Measurements from ENCODE around the gene PFKFB3.
"Not testable (repeated sequence)": the region's sequence is repeated elsewhere in the genome, so short reads cannot be mapped to it uniquely, and the experiment has no call there.

Gene PFKFB3

DNA sequence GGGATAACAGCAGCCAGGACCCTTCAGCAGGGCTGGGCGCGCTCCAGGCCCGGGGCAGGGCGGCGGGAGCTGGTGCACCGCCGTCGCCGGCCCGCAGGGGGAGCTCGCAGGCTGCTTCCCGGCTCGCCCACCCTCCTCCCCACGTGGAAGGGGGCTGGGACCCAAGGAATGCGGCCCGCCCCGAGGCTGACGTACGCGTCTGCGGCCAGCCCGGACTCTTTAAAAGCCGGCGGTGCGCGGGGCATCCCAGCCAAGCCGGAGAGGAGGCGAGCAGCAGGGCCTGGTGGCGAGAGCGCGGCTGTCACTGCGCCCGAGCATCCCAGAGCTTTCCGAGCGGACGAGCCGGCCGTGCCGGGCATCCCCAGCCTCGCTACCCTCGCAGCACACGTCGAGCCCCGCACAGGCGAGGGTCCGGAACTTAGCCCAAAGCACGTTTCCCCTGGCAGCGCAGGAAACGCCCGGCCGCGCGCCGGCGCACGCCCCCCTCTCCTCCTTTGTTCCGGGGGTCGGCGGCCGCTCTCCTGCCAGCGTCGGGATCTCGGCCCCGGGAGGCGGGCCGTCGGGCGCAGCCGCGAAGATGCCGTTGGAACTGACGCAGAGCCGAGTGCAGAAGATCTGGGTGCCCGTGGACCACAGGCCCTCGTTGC, at the start of gene PFKFB3:
Gene PFKFB3, plus strand, starts transcription at position 249 of the 647 bp plus-strand sequence. Its CDS starts 329 bp downstream, at position 578.
- DNase-seq (ENCODE audit: low spot score in 2 of 2) (peak; percentile 98 to 99), ATAC-seq (peak; percentile 83)
- H3K9me3 Mint-ChIP-seq, result no peaks in the 10 kb centered on the region
- H3K27ac Mint-ChIP-seq, result peak within 1 kb of the TSS; percentile 98
- H3K4me1 Mint-ChIP-seq, result peaks cover 53% of the 10 kb centered on the region
- H3K36me3 Mint-ChIP-seq, result peaks cover 73% of the 10 kb centered on the region
- peak within 1 kb of the TSS; percentile 91 for H3K4me3 Mint-ChIP-seq

DNA sequence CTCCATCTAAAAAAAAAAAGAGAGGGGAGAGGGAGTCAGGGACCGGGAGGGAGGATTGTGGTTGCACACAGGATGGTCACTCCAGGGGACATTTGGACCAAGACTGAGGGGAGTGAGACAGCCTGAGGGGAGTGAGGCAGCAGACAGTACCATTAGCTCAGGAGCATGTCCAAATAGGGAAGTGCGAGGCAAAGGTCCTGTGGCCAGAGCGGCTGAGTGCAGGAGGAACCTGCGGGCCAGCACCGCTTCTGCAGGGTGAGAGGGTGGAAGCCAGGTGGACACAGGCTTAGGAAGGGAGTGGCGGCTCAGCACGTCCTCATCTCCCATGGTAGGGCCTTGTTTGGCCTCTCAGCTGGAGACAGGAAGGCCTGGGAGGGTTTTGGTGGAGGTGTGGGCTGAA, 48.9 kb upstream of the PFKFB3 start:
- H3K27ac Mint-ChIP-seq, result no peak overlapping the region
- peaks cover 40% of the 10 kb centered on the region for H3K36me3 Mint-ChIP-seq
- H3K4me1 Mint-ChIP-seq, result peaks cover 57% of the 10 kb centered on the region
- no peak for ATAC-seq
- DNase-seq (ENCODE audit: low spot score in 2 of 2), result no peak
- no peak overlapping the region for H3K4me3 Mint-ChIP-seq
- no peaks in the 10 kb centered on the region for H3K9me3 Mint-ChIP-seq

DNA sequence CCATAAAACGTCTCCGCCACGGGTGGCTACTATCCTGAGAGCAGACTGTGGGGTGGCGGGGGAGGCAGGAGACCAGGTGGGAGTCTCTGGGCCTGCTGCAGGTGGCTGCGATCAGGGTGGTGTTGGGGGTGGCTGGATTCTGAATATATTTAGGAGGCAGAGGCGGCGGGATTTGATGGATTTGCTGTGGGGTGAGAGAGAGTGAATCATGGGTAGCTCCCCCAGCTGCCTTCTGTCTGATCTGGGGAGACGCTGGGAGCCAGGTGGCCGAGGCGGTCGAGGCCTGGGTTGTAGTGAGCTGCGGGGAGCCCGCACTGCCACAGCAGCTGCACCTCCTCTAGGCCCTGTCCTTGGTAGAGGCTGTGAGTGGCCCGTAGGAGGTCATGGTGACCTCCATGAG, 48.2 kb upstream of the PFKFB3 start:
- Mint-ChIP-seq H3K27ac (no peak overlapping the region), H3K4me1 (peaks cover 50% of the 10 kb centered on the region), H3K4me3 (no peak overlapping the region), H3K36me3 (peaks cover 40% of the 10 kb centered on the region), H3K9me3 (no peaks in the 10 kb centered on the region)
- DNase-seq (ENCODE audit: low spot score in 2 of 2) (no peak), ATAC-seq (no peak)

DNA sequence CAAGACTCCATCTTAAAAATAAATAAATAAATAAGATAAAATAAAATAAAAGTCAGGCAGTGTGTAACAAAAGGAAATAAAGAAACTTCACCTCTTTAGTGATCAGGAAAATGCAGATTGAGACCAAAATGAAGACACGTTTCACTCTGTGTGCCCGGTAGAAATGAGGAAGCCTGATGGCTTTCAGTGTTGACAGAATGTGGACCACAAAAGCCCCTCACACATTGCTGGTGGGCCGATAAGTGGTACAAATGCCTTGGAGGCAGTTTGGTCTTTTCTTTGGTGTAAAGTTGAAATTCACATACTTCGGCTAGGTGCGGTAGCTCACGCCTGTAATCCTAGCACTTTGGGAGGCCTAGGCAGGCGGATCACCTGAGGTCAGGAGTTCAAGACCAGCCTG, 44.5 kb upstream of the PFKFB3 start:
- DNase-seq (ENCODE audit: low spot score in 2 of 2) (no peak), ATAC-seq (no peak)
- H3K4me1 Mint-ChIP-seq, result peaks cover 44% of the 10 kb centered on the region
- peaks cover 30% of the 10 kb centered on the region for H3K36me3 Mint-ChIP-seq
- no peak overlapping the region for H3K27ac Mint-ChIP-seq
- no peaks in the 10 kb centered on the region for H3K9me3 Mint-ChIP-seq
- no peak overlapping the region for H3K4me3 Mint-ChIP-seq

DNA sequence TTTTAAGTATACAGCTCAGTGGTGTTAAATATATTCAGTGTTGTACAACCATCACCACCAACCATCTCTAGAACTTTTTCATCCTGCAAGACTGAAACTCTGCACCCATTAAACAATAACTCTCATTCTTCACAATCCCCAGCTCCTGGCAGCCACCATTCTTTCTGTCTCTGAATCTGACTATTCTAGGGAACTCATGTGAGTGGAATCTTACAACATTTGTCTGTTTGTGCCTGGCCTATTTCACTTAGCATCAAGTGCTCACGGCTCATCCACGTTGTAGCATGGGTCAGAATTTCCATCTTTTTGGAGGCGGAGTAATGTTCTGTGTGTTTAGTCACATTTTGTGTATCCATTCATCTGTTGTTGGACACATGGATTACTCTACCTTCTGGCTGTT, 40.8 kb upstream of the PFKFB3 start:
- H3K27ac Mint-ChIP-seq, result no peak overlapping the region

DNA sequence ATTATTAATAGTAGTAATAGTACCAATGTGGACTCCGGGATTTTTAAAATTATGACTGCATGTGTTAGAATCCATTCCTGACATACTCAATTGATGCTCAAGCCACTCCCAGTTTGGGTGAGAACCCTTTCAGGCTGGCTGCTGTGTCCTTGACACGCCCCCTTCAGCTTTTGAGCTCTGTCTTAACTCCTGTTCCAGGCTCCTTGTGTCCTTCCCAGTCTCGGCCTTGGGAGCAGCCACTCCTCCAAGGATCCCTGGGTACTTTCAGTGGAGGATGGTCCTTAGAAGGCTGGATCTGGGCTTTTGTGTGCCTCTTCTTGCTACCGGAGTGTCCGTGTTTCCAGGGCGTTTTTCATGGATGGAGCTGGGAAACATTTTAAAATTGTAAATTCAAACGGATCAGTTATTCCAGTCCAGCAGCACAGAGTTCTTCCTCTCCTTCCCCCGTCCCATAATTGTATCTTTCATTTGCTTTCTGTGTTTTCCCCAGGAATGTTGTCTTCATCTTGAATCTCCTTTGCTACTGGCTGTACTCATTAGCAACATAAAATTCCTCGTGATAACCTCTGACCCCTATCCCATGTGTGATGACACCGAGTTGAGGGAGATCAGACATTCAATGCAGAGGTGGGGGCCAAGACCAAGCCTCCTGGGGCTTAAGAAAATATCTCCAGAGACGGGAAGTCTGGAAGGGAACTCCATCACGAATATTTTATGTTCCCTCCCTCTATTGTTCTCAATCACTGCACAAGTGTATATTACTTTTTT, 40.0 kb upstream of the PFKFB3 start:
- Mint-ChIP-seq H3K4me1 (peaks cover 50% of the 10 kb centered on the region), H3K9me3 (no peaks in the 10 kb centered on the region), H3K27ac (no peak overlapping the region), H3K36me3 (peaks cover 59% of the 10 kb centered on the region), H3K4me3 (peak overlapping the region; percentile 87)
- ATAC-seq (no peak), DNase-seq (ENCODE audit: low spot score in 2 of 2) (no peak)

More for the DNA sequence above, 40.8 kb upstream of the PFKFB3 start:
- no peaks in the 10 kb centered on the region for H3K9me3 Mint-ChIP-seq
- peaks cover 50% of the 10 kb centered on the region for H3K36me3 Mint-ChIP-seq
- DNase-seq (ENCODE audit: low spot score in 2 of 2) (no peak), ATAC-seq (no peak)
- peaks cover 47% of the 10 kb centered on the region for H3K4me1 Mint-ChIP-seq
- H3K4me3 Mint-ChIP-seq, result no peak overlapping the region

DNA sequence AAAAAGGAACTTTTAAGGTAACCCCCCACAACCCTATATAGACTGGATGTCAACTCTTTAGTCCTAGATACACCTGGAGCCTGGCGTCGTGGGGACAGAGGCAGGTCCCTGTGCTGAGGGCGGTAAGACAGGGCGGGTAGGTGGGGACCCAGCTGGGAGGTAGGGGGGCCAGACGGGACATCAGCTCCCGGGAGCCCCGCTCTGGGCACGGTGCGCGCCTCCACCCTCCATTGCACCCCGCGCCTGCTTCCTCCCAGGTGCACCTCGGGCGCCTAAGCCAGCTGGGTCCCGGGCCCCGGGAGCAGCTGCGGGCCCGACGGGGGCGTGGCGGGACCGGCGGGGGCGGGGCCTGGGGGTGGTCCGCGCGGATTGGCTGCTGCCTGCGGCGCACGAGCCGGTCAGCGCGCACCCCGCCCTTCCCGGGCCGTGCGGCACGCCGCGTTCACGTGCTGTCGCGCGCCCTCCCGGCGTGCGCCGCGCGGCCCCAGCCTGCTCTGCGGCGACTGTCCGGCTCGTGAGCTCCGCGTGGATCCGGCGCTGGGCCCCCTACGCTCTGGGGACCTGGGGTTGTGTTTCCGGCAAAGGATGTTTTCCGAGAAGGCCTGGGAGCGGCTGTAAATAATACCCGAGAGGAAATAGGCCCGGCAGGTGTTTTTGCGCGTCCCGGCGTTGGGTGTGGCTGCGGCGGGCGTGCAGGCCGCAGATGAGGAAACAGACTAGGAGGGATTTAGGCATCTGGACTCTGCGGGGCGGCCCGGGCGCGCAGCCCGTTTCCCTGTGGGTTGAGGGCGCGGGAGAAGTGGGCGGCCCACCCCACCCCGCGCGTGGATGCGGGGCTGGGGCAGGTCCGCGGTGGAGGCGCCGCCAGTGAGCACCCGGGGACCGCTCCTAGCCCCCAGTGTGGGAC, 39.1 kb upstream of the PFKFB3 start:
- peak; percentile 77 to 94 for DNase-seq (ENCODE audit: low spot score in 2 of 2)
- Mint-ChIP-seq H3K27ac (peak overlapping the region; percentile 96), H3K36me3 (peaks cover 62% of the 10 kb centered on the region), H3K4me3 (peak overlapping the region; percentile 87), H3K4me1 (peaks cover 58% of the 10 kb centered on the region), H3K9me3 (no peaks in the 10 kb centered on the region)
- ATAC-seq, result peak; percentile 98

DNA sequence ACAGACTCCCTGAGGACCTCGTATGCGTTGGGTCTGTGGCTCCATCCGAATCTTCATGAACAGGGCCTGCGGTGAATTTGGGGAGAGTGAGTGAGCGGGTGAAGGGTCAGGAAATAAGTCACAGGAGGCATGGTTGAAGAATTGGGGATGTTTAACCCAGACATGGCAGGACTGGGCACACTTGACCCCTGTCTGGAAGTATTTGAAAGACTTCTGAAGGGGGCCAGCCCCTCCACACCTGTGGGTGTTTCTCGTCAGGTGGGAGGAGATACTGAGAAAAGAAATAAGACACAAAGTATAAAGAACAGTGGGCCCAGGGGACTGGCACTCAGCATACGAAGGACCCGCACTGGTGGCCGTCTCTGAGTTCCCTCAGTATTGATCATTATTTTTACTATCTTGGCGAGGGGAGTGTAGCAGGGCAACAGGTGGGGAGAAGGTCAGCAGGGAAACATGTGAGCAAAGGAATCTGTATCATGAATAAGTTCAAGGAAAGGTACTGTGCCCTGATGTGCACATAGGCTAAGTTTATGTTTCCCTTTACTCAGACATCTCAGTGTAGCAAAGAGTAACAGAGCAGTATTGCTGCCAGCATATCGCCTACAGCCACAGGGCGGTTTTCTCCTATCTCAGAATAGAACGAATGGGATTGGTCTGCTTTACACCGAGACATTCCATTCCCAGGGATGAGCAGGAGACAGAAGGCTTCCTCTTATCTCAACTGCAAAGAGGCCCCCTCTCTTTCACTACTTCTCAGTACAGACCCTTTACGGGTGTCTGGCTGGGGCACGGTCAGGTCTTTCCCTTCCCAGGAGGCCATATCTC, 38.2 kb upstream of the PFKFB3 start:
- H3K9me3 Mint-ChIP-seq, result no peaks in the 10 kb centered on the region
- ATAC-seq (peak; percentile 60), DNase-seq (ENCODE audit: low spot score in 2 of 2) (no peak)
- H3K4me3 Mint-ChIP-seq, result peak overlapping the region; percentile 87
- H3K27ac Mint-ChIP-seq, result peak overlapping the region; percentile 96
- peaks cover 60% of the 10 kb centered on the region for H3K36me3 Mint-ChIP-seq
- peaks cover 67% of the 10 kb centered on the region for H3K4me1 Mint-ChIP-seq

DNA sequence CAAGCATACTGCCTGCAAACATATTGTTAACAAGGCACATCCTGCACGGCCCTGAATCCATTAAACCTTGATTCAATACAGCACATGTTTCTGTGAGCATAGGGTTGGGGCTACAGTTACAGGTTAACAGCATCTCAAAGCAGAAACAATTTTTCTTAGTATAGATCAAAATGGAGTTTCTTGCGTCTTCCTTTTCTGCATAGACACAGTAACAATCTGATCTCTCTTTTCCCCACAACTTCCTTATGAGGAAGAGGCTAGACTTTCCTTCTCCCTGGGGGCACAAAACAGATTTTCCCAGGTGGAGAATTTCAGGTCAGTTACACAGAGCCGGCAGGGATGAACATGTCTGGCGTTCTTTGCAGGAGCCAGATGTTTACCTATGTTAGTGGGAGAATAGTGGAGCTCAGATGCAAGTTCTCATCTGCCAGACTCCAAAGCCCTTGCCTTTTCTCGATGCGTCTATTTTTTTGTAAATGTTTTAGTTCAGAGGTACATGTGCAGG, 37.5 kb upstream of the PFKFB3 start:
- ATAC-seq (no peak), DNase-seq (ENCODE audit: low spot score in 2 of 2) (no peak)
- H3K4me3 Mint-ChIP-seq, result peak overlapping the region; percentile 87
- H3K4me1 Mint-ChIP-seq, result peaks cover 70% of the 10 kb centered on the region
- H3K9me3 Mint-ChIP-seq, result no peaks in the 10 kb centered on the region
- H3K27ac Mint-ChIP-seq, result peak overlapping the region; percentile 96
- peaks cover 58% of the 10 kb centered on the region for H3K36me3 Mint-ChIP-seq

DNA sequence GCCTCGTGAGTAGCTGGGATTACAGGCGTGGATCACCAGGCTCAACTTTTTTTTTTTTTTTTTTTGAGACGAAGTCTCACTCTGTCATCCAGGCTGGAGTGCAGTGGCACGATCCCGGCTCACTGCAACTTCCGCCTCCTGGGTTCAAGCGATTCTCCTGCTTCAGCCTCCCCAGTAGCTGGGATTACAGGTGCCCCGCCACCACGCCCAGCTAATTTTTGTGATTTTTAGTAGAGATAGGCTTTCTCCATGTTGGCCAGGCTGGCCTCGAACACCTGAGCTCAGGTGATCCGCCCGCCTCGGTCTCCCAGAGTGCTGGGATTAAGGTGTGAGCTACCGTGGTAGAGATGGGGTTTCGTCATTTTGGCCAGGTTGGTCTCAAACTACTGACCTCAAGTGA, 36.8 kb upstream of the PFKFB3 start:
- H3K9me3 Mint-ChIP-seq; DNase-seq (ENCODE audit: low spot score in 2 of 2); ATAC-seq: not testable (repeated sequence)
- Mint-ChIP-seq H3K4me1 (peaks cover 75% of the 10 kb centered on the region), H3K27ac (peak overlapping the region; percentile 96), H3K4me3 (peak overlapping the region; percentile 87), H3K36me3 (peaks cover 60% of the 10 kb centered on the region)

DNA sequence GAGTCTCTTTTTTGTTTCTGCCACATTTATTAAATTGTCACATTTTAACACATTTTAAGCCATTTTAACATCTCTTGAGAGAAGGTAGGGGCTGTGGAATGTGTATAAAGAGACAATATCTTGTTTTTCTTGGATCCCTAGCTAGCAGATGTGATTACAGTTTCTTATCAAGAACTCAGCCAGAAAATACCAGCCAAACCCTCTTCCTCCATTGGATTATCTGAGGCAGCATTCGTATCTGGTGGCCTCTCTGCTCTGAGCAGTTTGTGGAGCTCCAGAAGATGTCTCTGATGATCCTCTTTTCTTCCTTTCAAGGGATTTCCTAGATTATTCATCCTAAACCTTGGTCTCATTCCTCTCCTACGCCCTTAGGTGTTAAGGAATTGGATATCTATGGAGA, 35.3 kb upstream of the PFKFB3 start:
- Mint-ChIP-seq H3K4me3 (no peak overlapping the region), H3K9me3 (no peaks in the 10 kb centered on the region), H3K27ac (peak overlapping the region; percentile 61), H3K4me1 (peaks cover 82% of the 10 kb centered on the region), H3K36me3 (peaks cover 70% of the 10 kb centered on the region)
- no peak for ATAC-seq
- DNase-seq (ENCODE audit: low spot score in 2 of 2), result no peak

DNA sequence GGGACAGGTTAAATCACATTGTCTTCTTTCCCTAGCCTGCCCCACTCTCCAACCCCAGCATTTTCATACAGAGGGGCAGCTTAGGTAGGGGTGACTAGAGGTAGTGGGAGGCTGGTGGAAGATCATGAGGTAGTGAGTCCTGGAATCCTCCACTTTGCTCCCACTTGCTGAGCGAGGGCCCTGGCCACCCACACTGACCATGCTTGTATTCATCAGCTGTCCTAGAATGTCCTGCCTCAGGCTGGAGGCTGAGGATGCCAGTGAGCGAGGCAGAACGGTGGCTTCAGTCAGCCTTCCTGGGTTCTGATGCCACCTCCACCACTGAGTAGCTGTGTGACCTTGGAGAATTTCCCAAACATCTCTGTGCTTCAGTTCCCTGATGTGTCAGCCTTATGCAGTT, 34.6 kb upstream of the PFKFB3 start:
- Mint-ChIP-seq H3K27ac (peak overlapping the region; percentile 61), H3K9me3 (no peaks in the 10 kb centered on the region), H3K4me3 (no peak overlapping the region), H3K36me3 (peaks cover 70% of the 10 kb centered on the region), H3K4me1 (peaks cover 82% of the 10 kb centered on the region)
- DNase-seq (ENCODE audit: low spot score in 2 of 2) (no peak), ATAC-seq (no peak)

DNA sequence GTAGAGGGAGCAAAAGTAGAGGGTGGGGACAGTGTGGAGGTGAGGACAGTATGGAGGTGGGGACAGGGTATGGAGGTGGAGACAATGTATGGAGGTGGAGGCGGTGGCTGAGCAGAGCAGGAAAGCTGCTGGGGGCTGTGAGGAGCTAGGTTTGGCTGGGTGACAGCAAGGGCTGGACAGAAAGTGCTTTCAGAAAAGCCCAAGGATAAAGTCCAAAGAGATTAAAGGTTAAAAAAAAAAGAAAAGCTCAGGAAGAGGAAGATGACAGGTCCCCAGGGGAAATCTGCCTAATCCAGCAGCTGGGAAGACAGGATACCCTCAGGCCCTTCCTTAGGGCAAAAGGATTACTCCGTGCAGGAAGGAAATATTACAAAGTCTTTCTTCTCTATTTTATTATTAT, 32.1 kb upstream of the PFKFB3 start:
- H3K27ac Mint-ChIP-seq, result peak overlapping the region; percentile 85
- peaks cover 57% of the 10 kb centered on the region for H3K36me3 Mint-ChIP-seq
- no peaks in the 10 kb centered on the region for H3K9me3 Mint-ChIP-seq
- no peak overlapping the region for H3K4me3 Mint-ChIP-seq
- DNase-seq (ENCODE audit: low spot score in 2 of 2) (no peak), ATAC-seq (no peak)
- H3K4me1 Mint-ChIP-seq, result peaks cover 84% of the 10 kb centered on the region

DNA sequence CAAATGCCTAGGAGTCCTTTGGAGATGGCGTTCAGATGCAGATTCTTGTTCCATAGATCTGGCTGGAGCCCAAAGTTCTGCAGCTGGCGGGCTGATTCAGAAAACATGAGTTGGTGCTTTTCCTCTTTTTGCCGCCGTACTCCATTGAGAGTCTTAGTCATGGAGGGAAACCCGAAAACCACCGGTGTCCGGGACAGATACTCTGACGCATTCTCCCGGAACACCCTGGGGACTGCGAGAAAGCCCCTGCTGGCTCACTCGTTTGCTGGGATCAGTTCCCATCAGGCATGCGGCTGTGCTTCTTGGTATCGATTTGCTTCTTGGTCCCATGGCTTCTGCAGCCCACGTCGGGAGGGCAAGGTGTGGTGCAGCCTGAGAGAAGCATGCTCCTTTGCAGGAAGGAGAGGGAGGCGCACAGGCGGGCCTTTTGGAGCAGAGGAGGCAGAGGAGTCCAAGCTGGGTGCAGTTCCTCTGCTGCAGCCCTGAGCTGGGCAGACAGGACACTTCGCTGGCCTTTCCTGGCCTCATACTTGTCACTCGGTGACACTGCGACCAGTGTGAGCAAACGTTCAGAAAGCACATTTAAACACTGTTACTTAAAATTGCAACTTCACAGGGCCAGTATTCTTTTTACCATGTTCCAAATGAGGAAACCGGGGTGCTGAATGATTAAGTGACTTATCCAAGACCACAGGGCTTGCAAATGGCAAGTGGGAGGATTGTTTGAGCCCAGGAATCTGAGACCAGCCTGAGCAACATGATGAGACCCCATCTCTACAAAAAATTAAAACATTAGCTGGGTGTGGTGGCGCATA, 30.6 kb upstream of the PFKFB3 start:
- ATAC-seq, result peak; percentile 52
- no peak for DNase-seq (ENCODE audit: low spot score in 2 of 2)
- H3K27ac Mint-ChIP-seq, result peak overlapping the region; percentile 91

More for the DNA sequence above, 30.6 kb upstream of the PFKFB3 start:
- H3K4me1 Mint-ChIP-seq, result peaks cover 88% of the 10 kb centered on the region
- H3K36me3 Mint-ChIP-seq, result peaks cover 47% of the 10 kb centered on the region
- H3K9me3 Mint-ChIP-seq, result no peaks in the 10 kb centered on the region
- peak overlapping the region; percentile 26 for H3K4me3 Mint-ChIP-seq

All from stimulated activated effector memory CD8-positive, alpha-beta T cell treated with anti-CD3 and anti-CD28 coated beads, Interleukin-12 subunit alpha, Interleukin-12 subunit beta, amount 100 ng/mL, for 72 hours (primary cell).